WTC11 (cell line): Measurements from ENCODE around the gene REXO2. TPM values are rescaled to one million over a fixed set of nuclear protein-coding genes. Genes with fewer than 3 reads are reported as not detected.

Experiments used
- ATAC-seq: fragments of 200-7000 bp; cut with Tn5 transposase; 2 replicates; pipeline ENCODE4 v1.10.0; 2021; ENCODE audit warnings: mild to moderate bottlenecking, moderate library complexity
- CTCF ChIA-PET: fragments of 300-600 bp; sonication (Branson Sonifier 250); formaldehyde crosslinking; loops from one replicate; lab custom pipeline; 2021; ENCODE audit warnings: antibody characterized with exemption; lab: Charles Lee
- POLR2A ChIA-PET: fragments of 350-600 bp; sonication (Branson Sonifier 250); formaldehyde crosslinking; loops from one replicate; lab custom pipeline; 2021; ENCODE audit warnings: antibody characterized with exemption; lab: Charles Lee
- DNase-seq: peaks from one replicate; pipeline ENCODE4 v3.0.0; 2021; ENCODE audit warnings: low spot score
- H3K27ac Mint-ChIP-seq: 2 replicates; pipeline ENCODE4 v1.8.0; 2021; ENCODE audit warnings: mixed read lengths
- H3K27me3 Mint-ChIP-seq: 2 replicates; pipeline ENCODE4 v1.8.0; 2021; ENCODE audit warnings: low read depth, mild to moderate bottlenecking, moderate library complexity, mixed read lengths
- H3K36me3 Mint-ChIP-seq: 2 replicates; pipeline ENCODE4 v1.8.0; 2021; ENCODE audit warnings: mixed read lengths
- H3K4me1 Mint-ChIP-seq: 2 replicates; pipeline ENCODE4 v1.8.0; 2022; ENCODE audit warnings: mixed read lengths
- H3K4me3 Mint-ChIP-seq: 2 replicates; pipeline ENCODE4 v1.8.0; 2021; ENCODE audit warnings: mild to moderate bottlenecking, moderate library complexity, mixed read lengths
- H3K9me3 Mint-ChIP-seq: 2 replicates; pipeline ENCODE4 v1.8.0; 2021; ENCODE audit warnings: mixed read lengths
- ATF2 ChIP-seq: sonication (generic); formaldehyde crosslinking; IDR thresholded peaks from 2 replicates; pipeline ENCODE4 v1.8.1; 2022; ENCODE audit warnings: low read depth, missing genetic modification reagents, borderline replicate concordance
- E2F4 ChIP-seq: sonication (generic); formaldehyde crosslinking; IDR thresholded peaks from 2 replicates; pipeline ENCODE4 v1.8.1; 2022; ENCODE audit warnings: low read depth, mild to moderate bottlenecking, moderate library complexity, missing genetic modification reagents, borderline replicate concordance
- GABPB1 ChIP-seq: sonication (generic); formaldehyde crosslinking; IDR thresholded peaks from 2 replicates; pipeline ENCODE4 v1.8.1; 2023; ENCODE audit warnings: mild to moderate bottlenecking, missing genetic modification reagents
- KAT7 ChIP-seq: sonication (generic); formaldehyde crosslinking; IDR thresholded peaks from 2 replicates; pipeline ENCODE4 v1.8.1; 2023; ENCODE audit warnings: missing genetic modification reagents, mild to moderate bottlenecking, borderline replicate concordance
- PRDM15 ChIP-seq: sonication (generic); formaldehyde crosslinking; IDR thresholded peaks from 2 replicates; pipeline ENCODE4 v1.8.0; 2022; ENCODE audit warnings: missing genetic modification reagents
- USF2 ChIP-seq: sonication (generic); formaldehyde crosslinking; IDR thresholded peaks from 2 replicates; pipeline ENCODE4 v1.8.1; 2023; ENCODE audit warnings: mild to moderate bottlenecking, missing genetic modification reagents, moderate library complexity
- total RNA-seq: library from RNA; stranded (reverse); gene quantifications from 3 replicates; pipeline ENCODE4 v1.2.3, GENCODE V29; 2021
- TF ChIP-seq, protein P1 (sequence below): sonication (generic); formaldehyde crosslinking; IDR thresholded peaks from 2 replicates; pipeline ENCODE4 v1.8.1; 2023; ENCODE audit warnings: mild to moderate bottlenecking, missing genetic modification reagents
- TF ChIP-seq, protein P2 (sequence below): sonication (generic); formaldehyde crosslinking; IDR thresholded peaks from 2 replicates; pipeline ENCODE4 v1.8.1; 2023; ENCODE audit warnings: mild to moderate bottlenecking, missing genetic modification reagents, moderate library complexity
- TF ChIP-seq, protein P3 (sequence below): fragments of 250-450 bp; sonication (Bioruptor Pico); IDR thresholded peaks from 2 replicates; pipeline ENCODE4 v1.9.0; 2021; ENCODE audit warnings: mild to moderate bottlenecking

Gene REXO2
- total RNA-seq, 1 experiment from 2014 or later: 98.8 TPM

DNA sequence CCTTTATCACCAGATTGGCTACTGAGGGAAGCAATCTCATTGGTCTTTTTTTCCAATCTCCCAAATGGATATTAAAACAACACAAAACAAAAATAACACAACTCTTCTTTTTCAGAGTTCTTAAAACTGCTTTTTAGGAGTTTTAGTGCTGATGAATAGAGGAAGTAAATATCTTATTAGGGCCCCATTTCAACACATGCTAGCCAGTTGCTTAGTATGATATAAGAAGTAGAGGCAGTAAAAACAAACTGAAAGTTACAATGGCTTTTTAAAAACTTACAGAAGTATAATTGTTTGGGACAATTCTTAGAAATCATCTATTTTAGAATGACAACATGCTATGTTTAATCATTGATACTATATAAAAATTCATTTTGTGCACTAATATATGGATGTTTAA lies 42.4 kb upstream of the REXO2 start:
- CTCF ChIA-PET: no interaction called here
- H3K4me1 Mint-ChIP-seq: peaks cover 45% of the 10 kb centered on the region

More for the DNA sequence above, 42.4 kb upstream of the REXO2 start:
- H3K27me3 Mint-ChIP-seq: no peaks in the 10 kb centered on the region
- DNase-seq (no peak), ATAC-seq (no peak)
- H3K4me3 Mint-ChIP-seq: no peak overlapping the region
- H3K9me3 Mint-ChIP-seq: peaks cover 4% of the 10 kb centered on the region
- POLR2A ChIA-PET: no interaction called here
- no peak for TF ChIP-seq USF2 (CRISPR knock-in tag)
- no peak for TF ChIP-seq ATF2 (CRISPR knock-in tag)
- no peak for TF ChIP-seq PRDM15 (CRISPR knock-in tag)
- TF ChIP-seq, protein P1, sequence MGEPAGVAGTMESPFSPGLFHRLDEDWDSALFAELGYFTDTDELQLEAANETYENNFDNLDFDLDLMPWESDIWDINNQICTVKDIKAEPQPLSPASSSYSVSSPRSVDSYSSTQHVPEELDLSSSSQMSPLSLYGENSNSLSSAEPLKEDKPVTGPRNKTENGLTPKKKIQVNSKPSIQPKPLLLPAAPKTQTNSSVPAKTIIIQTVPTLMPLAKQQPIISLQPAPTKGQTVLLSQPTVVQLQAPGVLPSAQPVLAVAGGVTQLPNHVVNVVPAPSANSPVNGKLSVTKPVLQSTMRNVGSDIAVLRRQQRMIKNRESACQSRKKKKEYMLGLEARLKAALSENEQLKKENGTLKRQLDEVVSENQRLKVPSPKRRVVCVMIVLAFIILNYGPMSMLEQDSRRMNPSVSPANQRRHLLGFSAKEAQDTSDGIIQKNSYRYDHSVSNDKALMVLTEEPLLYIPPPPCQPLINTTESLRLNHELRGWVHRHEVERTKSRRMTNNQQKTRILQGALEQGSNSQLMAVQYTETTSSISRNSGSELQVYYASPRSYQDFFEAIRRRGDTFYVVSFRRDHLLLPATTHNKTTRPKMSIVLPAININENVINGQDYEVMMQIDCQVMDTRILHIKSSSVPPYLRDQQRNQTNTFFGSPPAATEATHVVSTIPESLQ (CRISPR knock-in tag): no peak
- TF ChIP-seq E2F4 (CRISPR knock-in tag): no peak
- TF ChIP-seq, protein P2, sequence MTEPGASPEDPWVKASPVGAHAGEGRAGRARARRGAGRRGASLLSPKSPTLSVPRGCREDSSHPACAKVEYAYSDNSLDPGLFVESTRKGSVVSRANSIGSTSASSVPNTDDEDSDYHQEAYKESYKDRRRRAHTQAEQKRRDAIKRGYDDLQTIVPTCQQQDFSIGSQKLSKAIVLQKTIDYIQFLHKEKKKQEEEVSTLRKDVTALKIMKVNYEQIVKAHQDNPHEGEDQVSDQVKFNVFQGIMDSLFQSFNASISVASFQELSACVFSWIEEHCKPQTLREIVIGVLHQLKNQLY (CRISPR knock-in tag): no peak
- TF ChIP-seq KAT7 (CRISPR knock-in tag): no peak
- no peak for TF ChIP-seq GABPB1 (CRISPR knock-in tag)
- TF ChIP-seq, protein P3, sequence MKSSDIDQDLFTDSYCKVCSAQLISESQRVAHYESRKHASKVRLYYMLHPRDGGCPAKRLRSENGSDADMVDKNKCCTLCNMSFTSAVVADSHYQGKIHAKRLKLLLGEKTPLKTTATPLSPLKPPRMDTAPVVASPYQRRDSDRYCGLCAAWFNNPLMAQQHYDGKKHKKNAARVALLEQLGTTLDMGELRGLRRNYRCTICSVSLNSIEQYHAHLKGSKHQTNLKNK (CRISPR knock-in tag): no peak
- H3K27ac Mint-ChIP-seq: peak overlapping the region; percentile 2; the same call in 1 of the 2 replicates
- peaks cover 1% of the 10 kb centered on the region for H3K36me3 Mint-ChIP-seq
